AG09319 (cell line): ENCODE measurements around the gene SPIRE2.

Source experiments
- DNase-seq: peaks from one replicate; pipeline ENCODE4 v3.0.0-alpha.2; 2010; ENCODE audit warnings: low read depth; ENCODE audit errors: extremely low read depth
- TF ChIP-seq, protein P1 (sequence below): IDR thresholded peaks from 2 replicates; pipeline ENCODE4 v1.5.1; 2011; ENCODE audit warnings: low read depth, mild to moderate bottlenecking, inconsistent platforms, low read length, moderate library complexity

The SPIRE2 gene

DNA sequence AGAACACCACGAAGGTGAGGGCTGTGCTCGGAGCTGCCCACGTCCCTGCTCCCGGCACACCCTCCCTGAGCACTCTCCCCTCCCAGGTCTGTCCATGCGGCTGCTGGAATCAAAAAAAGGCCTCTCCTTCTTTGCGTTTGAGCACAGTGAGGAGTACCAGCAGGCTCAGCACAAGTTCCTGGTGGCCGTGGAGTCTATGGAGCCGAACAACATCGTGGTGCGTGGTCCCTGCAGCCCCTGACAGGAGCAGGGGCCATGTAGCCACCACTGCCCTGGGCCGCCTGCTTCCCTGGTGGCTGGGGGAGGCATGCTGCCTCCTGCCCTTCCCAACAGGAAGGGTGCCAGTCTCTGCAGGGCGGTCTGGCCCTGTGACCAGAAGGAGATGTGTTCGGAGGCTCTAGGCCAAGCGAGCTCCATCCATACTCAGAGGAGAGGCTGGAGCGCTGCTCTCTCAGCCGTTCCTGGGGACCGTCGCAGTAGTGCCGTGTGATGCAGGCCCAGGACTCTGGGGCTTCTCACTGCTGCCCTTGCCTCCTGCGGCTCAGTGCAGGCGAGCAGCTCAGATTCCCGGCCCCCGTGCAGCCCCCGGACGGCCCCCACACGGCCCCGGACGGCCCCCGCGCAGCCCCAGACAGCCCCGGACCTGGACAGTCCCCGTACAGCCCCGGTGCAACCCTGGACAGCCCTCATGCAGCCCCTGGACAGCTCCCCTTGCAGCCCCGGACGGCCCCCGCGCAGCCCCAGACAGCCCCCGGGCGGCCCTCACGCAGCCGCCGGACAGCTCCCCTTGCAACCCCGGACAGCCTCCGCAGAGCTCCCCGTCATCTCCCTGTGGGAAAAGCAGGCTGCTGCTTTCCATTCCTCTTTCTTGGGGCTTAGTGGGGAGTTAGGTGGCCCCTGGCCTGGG is 65.6 kb downstream of the SPIRE2 start:
- TF ChIP-seq, protein P1, sequence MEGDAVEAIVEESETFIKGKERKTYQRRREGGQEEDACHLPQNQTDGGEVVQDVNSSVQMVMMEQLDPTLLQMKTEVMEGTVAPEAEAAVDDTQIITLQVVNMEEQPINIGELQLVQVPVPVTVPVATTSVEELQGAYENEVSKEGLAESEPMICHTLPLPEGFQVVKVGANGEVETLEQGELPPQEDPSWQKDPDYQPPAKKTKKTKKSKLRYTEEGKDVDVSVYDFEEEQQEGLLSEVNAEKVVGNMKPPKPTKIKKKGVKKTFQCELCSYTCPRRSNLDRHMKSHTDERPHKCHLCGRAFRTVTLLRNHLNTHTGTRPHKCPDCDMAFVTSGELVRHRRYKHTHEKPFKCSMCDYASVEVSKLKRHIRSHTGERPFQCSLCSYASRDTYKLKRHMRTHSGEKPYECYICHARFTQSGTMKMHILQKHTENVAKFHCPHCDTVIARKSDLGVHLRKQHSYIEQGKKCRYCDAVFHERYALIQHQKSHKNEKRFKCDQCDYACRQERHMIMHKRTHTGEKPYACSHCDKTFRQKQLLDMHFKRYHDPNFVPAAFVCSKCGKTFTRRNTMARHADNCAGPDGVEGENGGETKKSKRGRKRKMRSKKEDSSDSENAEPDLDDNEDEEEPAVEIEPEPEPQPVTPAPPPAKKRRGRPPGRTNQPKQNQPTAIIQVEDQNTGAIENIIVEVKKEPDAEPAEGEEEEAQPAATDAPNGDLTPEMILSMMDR: no peak
- DNase-seq: no peak

DNA sequence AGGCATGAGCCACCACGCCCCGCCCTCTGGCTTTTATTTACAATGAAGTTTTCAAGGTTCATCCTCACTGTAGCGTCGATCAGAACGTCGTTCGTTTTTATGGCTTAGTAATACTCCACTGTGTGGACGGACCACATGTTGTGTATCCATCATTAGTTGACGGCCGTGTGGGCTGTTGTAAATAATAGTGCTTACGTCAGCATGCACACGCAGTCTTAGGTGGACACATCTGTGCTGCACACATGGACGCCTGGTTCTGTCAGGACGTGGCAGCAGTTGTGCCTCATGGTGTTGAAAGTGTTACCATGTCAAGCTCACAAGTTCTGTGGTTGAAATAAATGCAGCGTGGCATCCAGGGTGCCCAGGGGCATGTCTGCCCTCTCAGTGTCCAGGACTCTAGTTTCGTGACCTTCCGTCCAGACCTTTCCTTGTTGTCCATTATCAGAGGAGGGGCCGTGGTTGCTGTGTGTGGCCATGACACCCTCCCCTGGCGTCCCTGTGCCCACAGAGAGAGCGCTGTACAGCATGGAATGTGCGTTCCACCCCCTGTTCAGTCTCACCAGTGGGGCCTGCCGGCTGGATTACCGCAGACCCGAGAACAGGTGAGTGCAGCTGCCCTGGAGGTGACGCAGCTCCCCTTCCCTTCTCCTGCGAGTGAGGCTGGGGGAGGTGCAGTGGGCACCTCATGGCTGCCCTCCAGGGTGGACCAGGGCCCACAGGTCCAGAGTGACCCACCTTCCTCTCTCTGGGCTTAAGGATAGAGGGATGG is 67.4 kb downstream of the SPIRE2 start:
- no peak for DNase-seq
- TF ChIP-seq, protein P1: no peak

GRCh38 chr16:89897204-89897603 is 68.9 kb downstream of the SPIRE2 start:
- TF ChIP-seq, protein P1: no peak
- no peak for DNase-seq

GRCh38 chr16:89898201-89898967 is 70.1 kb downstream of the SPIRE2 start:
- DNase-seq: no peak
- TF ChIP-seq, protein P1: no peak

GRCh38 chr16:89899879-89900481 is 71.7 kb downstream of the SPIRE2 start:
- DNase-seq: no peak
- TF ChIP-seq, protein P1: no peak

GRCh38 chr16:89900885-89901284 is 72.6 kb downstream of the SPIRE2 start:
- no peak for DNase-seq
- TF ChIP-seq, protein P1: no peak
